Mesothelial cell of epicardium (in vitro differentiated cells): ENCODE measurements around the gene RBMY1A1. TPM values are rescaled to one million over a fixed set of nuclear protein-coding genes. Genes with fewer than 3 reads are reported as not detected.
"Not testable (repeated sequence)": the region's sequence is repeated elsewhere in the genome, so short reads cannot be mapped to it uniquely, and the experiment has no call there.

Source experiments
- DNase-seq, 2 experiments: peaks; one replicate each; pipeline ENCODE4 v3.0.0; 2021; ENCODE audit warnings: low spot score in 2 of 2; ENCODE audit not compliant: unreplicated experiment in 2 of 2
- H3K27ac Mint-ChIP-seq: 2 replicates; pipeline ENCODE4 v1.8.0; 2021; ENCODE audit warnings: mixed read lengths
- H3K27me3 Mint-ChIP-seq: 2 replicates; pipeline ENCODE4 v1.8.0; 2021; ENCODE audit warnings: low read depth, mixed read lengths
- H3K36me3 Mint-ChIP-seq: 2 replicates; pipeline ENCODE4 v1.8.0; 2021; ENCODE audit warnings: mixed read lengths
- H3K4me1 Mint-ChIP-seq: 2 replicates; pipeline ENCODE4 v1.8.0; 2021; ENCODE audit warnings: mixed read lengths
- H3K4me3 Mint-ChIP-seq: 2 replicates; pipeline ENCODE4 v1.8.0; 2021; ENCODE audit warnings: mild to moderate bottlenecking, moderate library complexity, mixed read lengths
- H3K9me3 Mint-ChIP-seq: 2 replicates; pipeline ENCODE4 v1.8.0; 2021; ENCODE audit warnings: mixed read lengths
- total RNA-seq: library from RNA; stranded (reverse); gene quantifications from 3 replicates; pipeline ENCODE4 v1.2.1, GENCODE V29; 2021
- TF ChIP-seq, protein P1 (sequence below): fragments of 200-600 bp; sonication (generic); IDR thresholded peaks from one replicate; pipeline ENCODE4 v1.5.0; 2021; ENCODE audit warnings: antibody characterized with exemption; ENCODE audit not compliant: unreplicated experiment

RBMY1A1 gene
- total RNA-seq, result not detected in 3 replicates

GRCh38 chrY:21534579-21534978 lies at the start of gene RBMY1A1:
Gene RBMY1A1 (plus strand): TSS chrY:21534879. CDS start chrY:21536892, 2,013 bp downstream.
- not testable (repeated sequence) for H3K27me3 Mint-ChIP-seq, DNase-seq, H3K27ac Mint-ChIP-seq, H3K9me3 Mint-ChIP-seq, H3K4me1 Mint-ChIP-seq, H3K4me3 Mint-ChIP-seq, H3K36me3 Mint-ChIP-seq

- H3K4me1 Mint-ChIP-seq, H3K9me3 Mint-ChIP-seq, H3K27ac Mint-ChIP-seq, DNase-seq, H3K27me3 Mint-ChIP-seq, H3K4me3 Mint-ChIP-seq, H3K36me3 Mint-ChIP-seq: not testable (repeated sequence)
Measured at GRCh38 chrY:21511038-21511437, 23.6 kb upstream of the RBMY1A1 start, which contains the start of gene RBMY1B. Gene RBMY1B (plus strand): TSS chrY:21511338. CDS start chrY:21513351, 2,013 bp downstream.

GRCh38 chrY:21559316-21559984 lies 24.8 kb downstream of the RBMY1A1 start:
- not testable (repeated sequence) for H3K27me3 Mint-ChIP-seq, H3K27ac Mint-ChIP-seq, H3K4me1 Mint-ChIP-seq, DNase-seq, H3K36me3 Mint-ChIP-seq, H3K9me3 Mint-ChIP-seq, H3K4me3 Mint-ChIP-seq

DNA sequence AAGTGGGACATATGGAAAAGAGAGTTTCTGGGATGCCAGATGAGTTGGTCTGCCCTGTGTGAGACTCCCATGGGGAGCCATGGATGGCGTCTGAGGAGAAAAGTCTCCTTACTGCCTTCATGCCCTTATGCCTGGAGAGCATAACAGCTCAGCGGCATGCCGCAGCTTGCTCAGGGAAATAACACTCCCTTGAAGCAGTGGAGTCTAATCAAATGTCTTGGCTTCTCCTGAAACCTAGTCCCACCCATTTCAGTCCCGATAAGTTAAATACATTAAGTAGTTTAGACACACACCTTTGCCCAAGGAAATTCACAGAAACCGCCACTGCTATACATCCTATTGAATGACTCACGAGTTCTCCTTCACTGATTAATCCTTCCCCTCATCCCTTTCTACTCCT lies 50.8 kb downstream of the RBMY1A1 start:
- Mint-ChIP-seq H3K36me3 (no peaks in the 10 kb centered on the region), H3K4me1 (no peaks in the 10 kb centered on the region)

DNA sequence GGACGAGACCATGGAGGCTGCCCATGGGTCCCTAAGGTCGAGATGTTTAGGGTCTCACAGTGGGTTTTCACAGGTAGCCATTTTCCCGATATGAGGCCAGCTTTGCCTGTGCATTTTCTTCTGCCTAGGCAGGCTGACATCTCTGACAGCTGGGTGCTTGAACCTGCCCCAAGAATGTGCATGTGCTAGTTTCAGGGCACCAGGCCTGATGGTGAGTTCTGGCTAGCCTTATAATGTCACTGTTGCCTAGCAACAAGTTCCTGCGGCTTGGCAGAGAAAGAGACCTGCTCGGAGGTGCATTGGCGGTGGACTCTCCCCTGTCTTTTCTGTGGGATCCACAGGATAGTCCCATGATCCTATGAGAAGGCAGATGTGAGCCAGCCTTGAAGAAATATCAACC lies 51.8 kb downstream of the RBMY1A1 start:
- H3K36me3 Mint-ChIP-seq, H3K27ac Mint-ChIP-seq, H3K4me1 Mint-ChIP-seq, H3K27me3 Mint-ChIP-seq, H3K9me3 Mint-ChIP-seq, DNase-seq, H3K4me3 Mint-ChIP-seq: not testable (repeated sequence)

More for the DNA sequence above, 50.8 kb downstream of the RBMY1A1 start:
- Mint-ChIP-seq H3K9me3 (no peaks in the 10 kb centered on the region), H3K27ac (no peak overlapping the region), H3K4me3 (no peak overlapping the region), H3K27me3 (no peaks in the 10 kb centered on the region)
- no peak for DNase-seq
- TF ChIP-seq, protein P1, sequence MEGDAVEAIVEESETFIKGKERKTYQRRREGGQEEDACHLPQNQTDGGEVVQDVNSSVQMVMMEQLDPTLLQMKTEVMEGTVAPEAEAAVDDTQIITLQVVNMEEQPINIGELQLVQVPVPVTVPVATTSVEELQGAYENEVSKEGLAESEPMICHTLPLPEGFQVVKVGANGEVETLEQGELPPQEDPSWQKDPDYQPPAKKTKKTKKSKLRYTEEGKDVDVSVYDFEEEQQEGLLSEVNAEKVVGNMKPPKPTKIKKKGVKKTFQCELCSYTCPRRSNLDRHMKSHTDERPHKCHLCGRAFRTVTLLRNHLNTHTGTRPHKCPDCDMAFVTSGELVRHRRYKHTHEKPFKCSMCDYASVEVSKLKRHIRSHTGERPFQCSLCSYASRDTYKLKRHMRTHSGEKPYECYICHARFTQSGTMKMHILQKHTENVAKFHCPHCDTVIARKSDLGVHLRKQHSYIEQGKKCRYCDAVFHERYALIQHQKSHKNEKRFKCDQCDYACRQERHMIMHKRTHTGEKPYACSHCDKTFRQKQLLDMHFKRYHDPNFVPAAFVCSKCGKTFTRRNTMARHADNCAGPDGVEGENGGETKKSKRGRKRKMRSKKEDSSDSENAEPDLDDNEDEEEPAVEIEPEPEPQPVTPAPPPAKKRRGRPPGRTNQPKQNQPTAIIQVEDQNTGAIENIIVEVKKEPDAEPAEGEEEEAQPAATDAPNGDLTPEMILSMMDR, result no peak

DNA sequence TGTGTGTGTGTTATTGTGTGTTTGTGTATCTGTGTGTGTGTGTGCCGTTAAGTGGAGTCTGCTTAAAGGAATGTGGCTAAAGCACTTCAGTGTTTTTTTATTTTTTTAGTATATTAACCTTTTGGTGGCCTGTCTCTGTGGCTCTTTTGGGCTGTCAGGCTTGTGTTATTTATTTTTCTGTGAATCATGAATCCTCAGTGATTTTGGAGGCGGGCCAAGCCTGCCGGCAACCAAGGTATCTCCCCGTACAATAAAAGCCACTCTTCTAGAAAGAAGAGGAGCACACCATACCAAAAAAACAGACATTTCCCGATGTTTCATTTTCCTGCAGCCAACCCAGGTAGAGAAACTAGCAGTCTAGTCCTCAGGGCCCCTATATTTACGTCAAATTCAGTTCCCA lies 57.4 kb downstream of the RBMY1A1 start:
- no peak for DNase-seq
- TF ChIP-seq, protein P1, result no peak
- Mint-ChIP-seq H3K27ac (no peak overlapping the region), H3K36me3 (no peaks in the 10 kb centered on the region), H3K9me3 (no peaks in the 10 kb centered on the region), H3K4me1 (no peaks in the 10 kb centered on the region), H3K27me3 (no peaks in the 10 kb centered on the region), H3K4me3 (no peak overlapping the region)

DNA sequence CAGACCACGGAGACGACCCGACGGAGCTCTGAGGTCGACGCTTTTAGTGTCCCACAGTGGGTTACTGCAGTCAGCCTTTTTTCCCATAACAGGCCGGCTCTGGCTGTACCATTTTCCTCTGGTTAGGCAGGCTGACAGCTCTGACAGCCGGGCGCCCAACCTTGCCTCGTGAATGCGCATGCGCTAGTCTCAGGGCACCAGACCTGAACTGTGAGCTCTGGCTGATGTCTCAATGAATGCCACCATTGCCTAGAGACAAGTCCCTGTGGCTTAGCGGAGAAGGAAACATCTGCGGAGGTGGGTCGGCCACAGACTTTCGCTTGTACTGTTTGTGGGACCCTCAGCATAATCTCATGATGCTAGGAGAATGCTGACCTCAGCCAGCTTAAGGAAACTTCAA lies 61.6 kb downstream of the RBMY1A1 start:
- H3K36me3 Mint-ChIP-seq, DNase-seq, H3K27ac Mint-ChIP-seq, H3K4me1 Mint-ChIP-seq, H3K4me3 Mint-ChIP-seq, H3K9me3 Mint-ChIP-seq, H3K27me3 Mint-ChIP-seq: not testable (repeated sequence)

Other genes with a start within 250 kb of the RBMY1A1 start
- gene RBMY1B, start 23.5 kb upstream of the RBMY1A1 start, total RNA-seq, result not detected in 3 replicates